HepG2 (cell line): ENCODE data around the gene GNB1. TPM values are rescaled to one million over a fixed set of nuclear protein-coding genes. Genes with fewer than 3 reads are reported as not detected.
A peak's percentile ranks its signal among the peaks of the same experiment; 100 is the strongest.

Experiments
- ATF2 ChIP-seq: sonication (generic); formaldehyde crosslinking; IDR thresholded peaks from 2 replicates; pipeline ENCODE4 v1.4.0; 2020; ENCODE audit warnings: missing genetic modification reagents
- CC2D1A ChIP-seq: sonication (generic); formaldehyde crosslinking; IDR thresholded peaks from 2 replicates; pipeline ENCODE4 v1.8.1; 2023; ENCODE audit warnings: mild to moderate bottlenecking, missing genetic modification reagents
- FOSL2 ChIP-seq: sonication (generic); formaldehyde crosslinking; IDR thresholded peaks from 2 replicates; pipeline ENCODE4 v1.4.0; 2020; ENCODE audit warnings: missing genetic modification reagents
- KLF11 ChIP-seq: IDR thresholded peaks from 2 replicates; pipeline ENCODE4 v1.6.1; 2016; ENCODE audit warnings: missing compliant biosample characterization
- MAZ ChIP-seq, 2 experiments: sonication (generic) in 1 of 2; formaldehyde crosslinking in 1 of 2; IDR thresholded peaks; 2 replicates each; pipeline versions ENCODE4 v1.5.0 to v1.6.1; 2012 to 2020; ENCODE audit warnings: low read depth in 2 of 2, mild to moderate bottlenecking in 2 of 2, borderline replicate concordance in 1 of 2, improper control_type of control experiment in 1 of 2, low read length in 1 of 2, missing genetic modification reagents in 1 of 2, moderate library complexity in 1 of 2
- MLXIP ChIP-seq: sonication (generic); formaldehyde crosslinking; IDR thresholded peaks from 2 replicates; pipeline ENCODE4 v1.9.0; 2021; ENCODE audit warnings: missing genetic modification reagents, borderline replicate concordance
- NCOA2 ChIP-seq: sonication (generic); formaldehyde crosslinking; IDR thresholded peaks from 2 replicates; pipeline ENCODE4 v1.8.0; 2022; ENCODE audit warnings: inconsistent platforms
- NFYB ChIP-seq: sonication (generic); formaldehyde crosslinking; IDR thresholded peaks from 2 replicates; pipeline ENCODE4 v1.4.0; 2020; ENCODE audit warnings: missing genetic modification reagents
- RAD51 ChIP-seq: fragments of 450-650 bp; IDR thresholded peaks from 2 replicates; pipeline ENCODE4 v1.6.1; 2016; ENCODE audit warnings: borderline replicate concordance
- SIX1 ChIP-seq: sonication (generic); formaldehyde crosslinking; IDR thresholded peaks from 2 replicates; pipeline ENCODE4 v1.4.0; 2020; ENCODE audit warnings: missing genetic modification reagents, borderline replicate concordance
- SRY ChIP-seq: sonication (generic); formaldehyde crosslinking; IDR thresholded peaks from 2 replicates; pipeline ENCODE4 v1.8.0; 2022; ENCODE audit warnings: mild to moderate bottlenecking, missing genetic modification reagents
- YY1 ChIP-seq: IDR thresholded peaks from 2 replicates; pipeline ENCODE4 v1.6.1; 2011; ENCODE audit warnings: low read length, low read depth, moderate library complexity, mild to moderate bottlenecking; ENCODE audit not compliant: insufficient read depth, insufficient replicate concordance
- ZFP62 ChIP-seq: sonication (generic); formaldehyde crosslinking; IDR thresholded peaks from 2 replicates; pipeline ENCODE4 v1.4.0; 2020; ENCODE audit warnings: missing genetic modification reagents
- ZNF326 ChIP-seq: sonication (generic); formaldehyde crosslinking; IDR thresholded peaks from 2 replicates; pipeline ENCODE4 v1.4.0; 2020; ENCODE audit warnings: missing genetic modification reagents, borderline replicate concordance
- ZNF562 ChIP-seq: sonication (generic); formaldehyde crosslinking; IDR thresholded peaks from 2 replicates; pipeline ENCODE4 v1.8.0; 2022; ENCODE audit warnings: missing genetic modification reagents, borderline replicate concordance
- ZNF761 ChIP-seq: sonication (generic); formaldehyde crosslinking; conservative IDR thresholded peaks from 2 replicates; pipeline ENCODE4 v1.4.0; 2020; ENCODE audit warnings: mild to moderate bottlenecking, missing genetic modification reagents
- ZSCAN20 ChIP-seq: sonication (generic); formaldehyde crosslinking; IDR thresholded peaks from 2 replicates; pipeline ENCODE4 v1.4.0; 2020; ENCODE audit warnings: missing genetic modification reagents, mild to moderate bottlenecking, borderline replicate concordance
- ZSCAN29 ChIP-seq: sonication (generic); formaldehyde crosslinking; conservative IDR thresholded peaks from 2 replicates; pipeline ENCODE4 v1.4.0; 2020; ENCODE audit warnings: mild to moderate bottlenecking, missing genetic modification reagents
- polyA plus RNA-seq, 8 experiments: library from polyadenylated mRNA; depleted of rRNA in 3 of 8; stranded (reverse) in 7 of 8; unstranded in 1 of 8; fragments of >200 nt; fragmentation: Illumina TruSeq in 4 of 8; extraction: Trizol in 4 of 8; gene quantifications; 2 replicates each; pipeline versions ENCODE4 v1.2.1 to v1.2.3, GENCODE V29; 2011 to 2016; ENCODE audit warnings: low read depth in 4 of 8, missing spikeins in 1 of 8, mixed read lengths in 1 of 8; ENCODE audit not compliant: insufficient read depth in 1 of 8
- total RNA-seq, 5 experiments: library from RNA; depleted of rRNA; stranded (reverse); fragments of >200 nt; fragmentation: Illumina TruSeq; extraction: Trizol; gene quantifications; 2 replicates each; pipeline ENCODE4 v1.2.3, GENCODE V29; 2016; ENCODE audit warnings: low read depth in 1 of 5
- TF ChIP-seq, protein P1 (sequence below): IDR thresholded peaks from 2 replicates; pipeline ENCODE4 v1.6.1; 2018; ENCODE audit warnings: missing genetic modification reagents, mild to moderate bottlenecking, missing compliant biosample characterization
- TF ChIP-seq, protein P2 (sequence below): sonication (generic); formaldehyde crosslinking; IDR thresholded peaks from 2 replicates; pipeline ENCODE4 v1.5.0; 2020; ENCODE audit warnings: mild to moderate bottlenecking, missing genetic modification reagents, borderline replicate concordance

GNB1 gene
- total and polyA plus RNA-seq, 2 of the 13 experiments (the other 11 are each of a cell fraction or from before 2014, with no cell fraction given) = 66.2 to 327 TPM

GRCh38 chr1:1832820-1833219 lies 58.1 kb downstream of the GNB1 start (continued):
- TF ChIP-seq MAZ (IDR thresholded peaks at IDR 0.05; ENCODE audit: borderline replicate concordance, low read depth, low read length) (no peak), MAZ (CRISPR knock-in tag; IDR thresholded peaks at IDR 0.05; ENCODE audit: low read depth) (no peak), ZSCAN20 (CRISPR knock-in tag) (no peak), ZNF562 (no peak), ATF2 (CRISPR knock-in tag) (no peak), ZSCAN29 (no peak), KLF11 (no peak), SIX1 (CRISPR knock-in tag) (no peak), NCOA2 (CRISPR knock-in tag) (no peak), ZFP62 (CRISPR knock-in tag) (no peak), RAD51 (no peak), YY1 (no peak), NFYB (CRISPR knock-in tag) (no peak), ZNF761 (CRISPR knock-in tag) (no peak), CC2D1A (CRISPR knock-in tag) (no peak), FOSL2 (CRISPR knock-in tag) (peak; percentile 76), SRY (CRISPR knock-in tag) (no peak), MLXIP (CRISPR knock-in tag) (no peak), ZNF326 (CRISPR knock-in tag) (no peak)
- TF ChIP-seq, protein P1, sequence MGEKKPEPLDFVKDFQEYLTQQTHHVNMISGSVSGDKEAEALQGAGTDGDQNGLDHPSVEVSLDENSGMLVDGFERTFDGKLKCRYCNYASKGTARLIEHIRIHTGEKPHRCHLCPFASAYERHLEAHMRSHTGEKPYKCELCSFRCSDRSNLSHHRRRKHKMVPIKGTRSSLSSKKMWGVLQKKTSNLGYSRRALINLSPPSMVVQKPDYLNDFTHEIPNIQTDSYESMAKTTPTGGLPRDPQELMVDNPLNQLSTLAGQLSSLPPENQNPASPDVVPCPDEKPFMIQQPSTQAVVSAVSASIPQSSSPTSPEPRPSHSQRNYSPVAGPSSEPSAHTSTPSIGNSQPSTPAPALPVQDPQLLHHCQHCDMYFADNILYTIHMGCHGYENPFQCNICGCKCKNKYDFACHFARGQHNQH (CRISPR knock-in tag) = no peak
- TF ChIP-seq, protein P2, sequence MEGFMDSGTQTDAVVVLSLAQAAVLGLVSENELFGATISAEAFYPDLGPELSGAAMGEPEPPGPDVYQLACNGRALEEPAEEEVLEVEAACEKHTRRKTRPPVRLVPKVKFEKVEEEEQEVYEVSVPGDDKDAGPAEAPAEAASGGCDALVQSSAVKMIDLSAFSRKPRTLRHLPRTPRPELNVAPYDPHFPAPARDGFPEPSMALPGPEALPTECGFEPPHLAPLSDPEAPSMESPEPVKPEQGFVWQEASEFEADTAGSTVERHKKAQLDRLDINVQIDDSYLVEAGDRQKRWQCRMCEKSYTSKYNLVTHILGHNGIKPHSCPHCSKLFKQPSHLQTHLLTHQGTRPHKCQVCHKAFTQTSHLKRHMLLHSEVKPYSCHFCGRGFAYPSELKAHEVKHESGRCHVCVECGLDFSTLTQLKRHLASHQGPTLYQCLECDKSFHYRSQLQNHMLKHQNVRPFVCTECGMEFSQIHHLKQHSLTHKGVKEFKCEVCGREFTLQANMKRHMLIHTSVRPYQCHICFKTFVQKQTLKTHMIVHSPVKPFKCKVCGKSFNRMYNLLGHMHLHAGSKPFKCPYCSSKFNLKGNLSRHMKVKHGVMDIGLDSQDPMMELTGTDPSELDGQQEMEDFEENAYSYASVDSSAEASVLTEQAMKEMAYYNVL = no peak
